MV-4-11 (cell line): Measurements from ENCODE around the gene ITPR3.

Source experiments
- DNase-seq: peaks from one replicate; lab custom pipeline; 2025; lab: John Stamatoyannopoulos, UW

The ITPR3 gene

DNA sequence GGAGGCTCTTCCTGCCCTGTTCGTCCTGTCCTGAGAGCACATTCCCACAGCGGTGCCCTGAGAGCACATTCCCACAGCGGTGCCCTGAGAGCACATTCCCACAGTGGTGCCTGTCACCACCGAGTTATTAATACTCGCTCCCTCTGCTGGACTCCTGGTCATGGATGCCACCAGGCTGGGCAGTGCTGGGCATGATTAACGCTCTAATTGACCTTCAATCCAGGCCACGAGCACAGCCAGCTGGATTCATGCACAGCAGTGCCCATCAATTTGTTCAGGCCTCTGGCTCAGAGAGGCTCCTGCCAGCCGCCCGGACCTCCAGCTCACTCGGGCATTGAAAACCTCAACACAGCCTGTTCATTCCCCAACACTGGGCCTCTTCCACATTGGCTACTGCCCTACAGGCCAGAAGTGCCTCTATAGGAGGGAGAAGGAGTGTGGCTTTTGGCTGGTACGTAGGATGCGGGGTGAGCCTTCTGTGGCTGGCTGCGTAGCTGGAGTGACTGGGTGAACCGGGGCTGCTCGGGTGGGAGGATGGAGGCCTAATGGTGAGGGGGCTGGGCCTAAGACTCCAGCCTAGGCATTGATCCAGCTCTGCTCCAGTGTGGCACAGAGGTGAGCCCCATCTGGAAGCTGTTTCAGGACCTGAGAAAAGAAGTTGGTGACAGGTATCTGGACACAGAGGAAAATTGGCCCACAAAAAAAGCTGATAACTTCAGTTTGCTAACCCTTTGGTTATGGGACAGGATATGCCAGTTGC lies 116.3 kb downstream of the ITPR3 start:
- no peak for DNase-seq

DNA sequence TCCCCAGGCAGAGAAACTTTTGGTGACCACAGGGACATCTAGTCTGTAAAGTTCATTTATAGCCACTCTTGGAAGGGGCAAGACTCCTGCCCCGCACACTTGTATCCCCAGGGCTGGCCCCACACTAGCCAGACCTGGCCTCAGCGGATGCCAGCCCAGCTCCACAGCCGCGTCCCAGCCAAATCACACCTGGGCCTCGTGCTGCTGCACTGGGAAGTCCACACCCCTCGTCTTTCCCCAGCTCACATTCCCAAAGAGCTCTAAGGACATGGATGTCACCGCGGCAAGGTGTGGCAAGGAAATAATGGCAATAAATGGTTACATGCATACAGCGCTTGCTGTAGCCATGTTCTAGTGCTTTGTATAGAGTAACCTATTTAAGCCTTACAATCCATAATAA lies 117.0 kb downstream of the ITPR3 start:
- no peak for DNase-seq

DNA sequence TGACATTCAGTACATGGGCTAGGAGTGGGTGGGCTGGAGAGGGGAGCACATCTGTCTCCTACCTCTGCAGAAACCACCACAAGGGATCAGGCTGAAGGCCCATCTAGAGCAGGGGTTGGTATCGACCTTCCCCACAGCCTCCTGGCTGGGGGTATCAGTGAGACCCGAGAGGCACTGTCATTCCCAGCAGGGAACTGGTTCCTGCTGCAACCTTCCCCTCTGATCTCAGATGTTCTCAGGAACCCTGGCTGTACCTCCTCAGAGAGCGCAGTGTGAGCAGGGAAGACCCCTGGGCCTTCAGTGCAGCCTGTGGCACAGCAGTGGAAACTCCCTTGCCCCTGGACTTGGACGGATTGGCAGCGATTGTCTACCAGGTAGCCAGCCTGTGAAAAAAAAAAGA lies 117.8 kb downstream of the ITPR3 start:
- DNase-seq = no peak

DNA sequence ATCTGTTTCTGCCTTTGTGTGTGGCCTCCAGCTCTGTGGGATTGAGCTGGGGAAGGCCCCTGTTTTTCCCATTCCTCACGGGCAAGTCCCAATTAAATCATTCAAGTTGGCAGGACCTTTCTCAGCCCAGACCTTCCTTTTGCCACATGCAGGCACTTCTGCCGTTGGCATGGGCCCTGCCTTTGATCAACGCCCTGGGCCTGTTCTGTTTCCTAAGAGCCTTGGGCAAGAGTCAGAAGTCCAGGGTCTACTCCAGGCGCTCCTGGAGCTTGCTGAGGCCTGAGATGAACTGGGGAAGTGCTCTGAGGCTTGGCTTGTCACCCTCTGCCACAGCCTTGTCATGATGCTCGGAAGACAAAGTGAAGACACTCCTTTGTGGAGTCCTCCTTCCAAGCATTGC lies 118.4 kb downstream of the ITPR3 start:
- DNase-seq = no peak

DNA sequence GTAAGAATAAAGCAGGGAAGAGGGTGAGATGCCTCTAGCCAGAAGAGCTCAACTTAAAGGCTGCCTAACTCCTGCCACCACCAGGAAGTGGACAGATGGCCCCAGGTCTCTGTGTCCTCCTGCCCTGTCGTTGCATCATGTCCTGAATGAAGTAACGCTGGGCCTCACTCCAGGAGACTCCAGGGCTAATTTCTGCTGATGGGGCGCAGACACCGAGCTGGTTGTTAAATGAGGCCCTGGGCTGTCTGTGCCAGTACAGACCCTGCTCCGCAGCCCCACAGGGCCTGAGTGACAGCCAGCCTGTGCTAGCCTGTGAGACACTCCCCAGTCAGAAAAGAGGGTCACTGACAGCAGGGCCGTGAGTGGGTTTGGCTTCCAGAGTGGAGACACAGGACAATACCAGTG lies 119.1 kb downstream of the ITPR3 start:
- peak; percentile 59 for DNase-seq

DNA sequence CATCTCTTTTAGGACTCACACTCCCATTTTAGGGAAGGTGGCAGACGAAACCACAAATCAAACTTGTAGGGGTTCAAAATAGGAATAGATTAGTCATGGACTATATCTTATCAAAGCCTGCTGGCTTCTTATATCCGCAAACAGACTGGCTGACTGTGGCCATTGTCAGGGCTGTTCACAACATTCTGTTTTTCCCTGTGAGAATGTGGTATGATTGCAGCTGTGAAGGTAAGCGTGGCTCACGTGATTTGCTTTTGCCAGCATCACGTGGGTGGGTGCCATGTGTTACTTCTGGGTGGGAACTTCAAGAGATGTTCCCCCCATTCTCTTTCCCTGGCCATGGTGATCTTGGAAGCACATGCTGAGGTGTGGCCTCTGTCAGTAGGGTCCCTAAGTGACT lies 119.7 kb downstream of the ITPR3 start:
- DNase-seq = no peak

DNA sequence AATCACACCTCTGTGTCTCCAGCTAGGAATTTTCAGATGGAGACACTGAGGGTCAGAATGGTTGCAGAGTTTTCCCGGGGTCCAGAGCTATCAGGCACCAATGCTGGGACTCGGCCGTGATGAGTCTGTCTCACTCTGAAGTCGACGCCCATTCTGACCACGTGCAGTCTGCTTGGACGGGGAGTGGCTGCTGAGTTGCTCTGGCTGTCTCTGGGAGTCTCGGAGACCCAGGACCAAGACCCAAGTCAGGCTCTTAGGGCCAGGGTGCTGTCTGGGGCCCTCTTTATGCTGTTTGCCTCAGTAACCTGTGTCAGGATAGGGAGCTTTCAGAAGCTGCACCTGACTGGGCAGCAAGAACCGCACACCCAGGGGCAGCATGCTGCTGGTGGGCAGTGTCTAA lies 121.0 kb downstream of the ITPR3 start:
- DNase-seq = no peak

DNA sequence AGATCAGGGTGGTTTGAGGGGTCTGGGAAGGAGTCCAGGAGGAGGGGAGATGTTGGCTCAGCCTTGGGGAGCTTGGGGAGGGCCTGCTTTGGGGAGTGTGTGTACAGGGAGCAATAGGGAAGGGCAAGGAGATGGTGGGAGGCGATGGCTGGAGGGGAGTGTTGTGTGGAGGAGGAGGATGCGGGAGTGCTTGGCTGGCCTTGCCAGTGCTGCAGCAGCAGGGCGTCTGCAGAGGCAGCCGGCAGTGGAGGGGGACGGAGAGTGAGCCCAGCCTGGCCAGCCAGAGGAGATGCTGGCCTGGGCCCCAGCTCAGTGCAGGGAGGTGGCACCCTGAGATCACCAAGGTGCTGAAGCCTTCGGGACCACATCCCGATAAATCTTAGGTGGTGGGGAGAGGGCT lies 121.7 kb downstream of the ITPR3 start:
- no peak for DNase-seq

DNA sequence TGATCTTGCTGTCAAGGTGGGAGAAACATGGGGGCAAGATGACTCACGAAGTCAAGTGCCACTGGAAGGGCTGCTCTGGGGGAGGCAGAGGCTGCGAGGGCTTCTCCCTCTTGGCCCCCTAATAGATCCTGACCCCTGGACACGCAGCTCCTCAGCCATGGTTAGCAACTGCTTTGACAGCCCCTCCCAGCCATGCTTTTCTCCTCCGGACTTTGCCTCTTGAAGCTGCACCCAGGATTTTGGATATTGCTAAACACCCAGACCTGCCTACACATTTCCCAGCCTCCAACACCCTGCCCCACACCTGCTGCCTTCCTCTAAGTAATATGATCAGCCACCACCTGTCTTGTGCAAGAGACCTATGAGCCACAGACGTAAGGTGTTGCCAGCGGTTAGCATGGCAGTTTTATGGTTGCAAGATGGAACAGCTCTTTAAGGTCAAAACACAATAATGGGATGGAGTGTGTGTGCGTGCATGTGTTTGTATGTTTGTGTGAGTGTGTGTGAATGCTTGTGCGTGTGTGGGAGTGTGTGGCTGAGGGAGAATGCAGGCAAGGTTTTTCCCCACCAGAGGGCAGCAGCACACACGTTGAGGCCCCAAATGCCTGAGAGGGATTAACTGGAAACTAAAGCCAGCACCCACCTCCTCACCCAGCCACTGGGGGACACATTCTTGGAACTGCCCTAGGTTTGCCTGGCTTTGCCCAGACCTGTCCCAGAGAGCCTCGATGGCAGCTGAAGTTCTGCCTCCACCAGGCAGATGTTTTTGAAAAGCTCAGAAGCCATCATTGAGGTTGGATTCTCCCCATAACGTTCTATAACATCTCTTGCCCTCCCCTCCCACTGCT lies 123.1 kb downstream of the ITPR3 start:
- peak; percentile 61 for DNase-seq

DNA sequence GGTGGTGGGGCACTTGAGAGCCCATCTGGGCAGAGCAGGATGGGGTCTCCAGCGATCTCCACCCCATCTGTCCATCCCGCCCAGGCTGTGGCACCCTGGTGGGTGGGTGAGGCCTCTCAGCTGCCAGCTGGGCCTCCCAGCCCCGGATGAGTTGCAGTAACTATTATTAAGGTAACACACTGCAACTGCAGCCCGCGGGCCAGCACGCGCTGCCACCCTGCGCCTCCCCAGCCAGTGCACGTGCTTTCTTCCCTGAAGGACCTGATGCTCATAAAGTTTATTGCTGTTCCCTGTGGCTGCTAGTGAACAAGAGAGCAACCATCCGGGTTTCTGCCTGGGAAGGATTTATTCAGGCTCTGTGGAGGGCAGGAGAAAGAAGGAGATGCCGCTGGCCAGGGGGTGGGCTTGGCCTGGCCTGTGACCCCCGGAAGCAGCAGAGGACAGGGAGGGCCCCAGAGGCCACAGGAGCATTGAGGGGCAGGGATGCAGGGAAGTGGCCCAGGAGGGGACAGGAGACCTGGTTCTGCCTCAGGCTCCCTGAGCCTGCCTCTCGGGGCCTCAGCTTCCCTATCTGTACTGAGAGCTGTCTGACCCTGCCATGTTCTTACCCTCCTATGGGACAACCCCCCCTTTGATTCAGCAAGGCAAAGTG lies 123.9 kb downstream of the ITPR3 start:
- DNase-seq = no peak

DNA sequence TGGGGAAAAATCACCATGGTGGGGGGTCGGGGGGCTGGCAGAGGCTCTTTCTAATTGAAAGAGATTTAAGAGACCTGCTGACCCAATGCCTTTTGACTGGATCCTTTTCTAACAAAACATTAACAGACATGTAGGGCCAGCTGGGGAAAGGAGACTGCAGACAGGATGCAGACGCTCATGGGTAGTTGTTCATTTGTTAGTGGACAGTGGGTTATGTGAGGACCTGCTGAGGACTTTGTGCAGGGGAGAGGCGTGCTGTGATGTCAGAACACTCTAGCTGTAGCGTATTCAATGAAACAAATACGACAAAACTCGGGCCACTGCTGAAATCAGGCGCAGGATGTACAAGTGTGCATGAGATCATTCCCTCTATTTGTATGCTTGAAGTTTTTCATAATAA lies 124.4 kb downstream of the ITPR3 start:
- DNase-seq = no peak
